GM18526 (cell line): ENCODE data around the gene ATXN7L3.

Experiments
- POLR2A ChIP-seq: IDR thresholded peaks from 3 replicates; pipeline ENCODE4 v1.6.1; 2011; ENCODE audit not compliant: insufficient read length; ENCODE audit errors: extremely low read depth

The ATXN7L3 gene

GRCh38 chr17:44176671-44177501, 22.8 kb downstream of the ATXN7L3 start:
- no peak for TF ChIP-seq POLR2A

DNA sequence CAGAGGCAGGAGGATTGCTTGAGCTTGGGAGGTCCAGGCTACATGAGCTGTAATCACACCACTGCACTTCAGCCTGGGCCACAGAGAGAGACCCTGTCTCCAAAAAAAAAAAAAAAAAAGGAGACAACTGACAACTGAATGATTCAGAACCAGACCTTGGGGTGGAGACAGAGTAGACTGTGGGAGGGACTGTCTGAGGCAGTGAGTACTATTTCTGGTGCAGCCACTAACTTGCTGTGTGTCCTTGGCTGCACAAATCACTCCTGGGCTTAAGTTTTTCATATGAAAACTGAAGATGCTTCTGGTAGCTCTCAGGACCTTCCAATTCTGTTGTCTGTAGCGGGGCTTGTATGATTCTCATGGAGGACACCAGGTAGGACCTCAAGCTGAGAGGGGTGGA, 23.4 kb downstream of the ATXN7L3 start:
- no peak for TF ChIP-seq POLR2A

GRCh38 chr17:44174427-44174826, 25.3 kb downstream of the ATXN7L3 start:
- TF ChIP-seq POLR2A: no peak

DNA sequence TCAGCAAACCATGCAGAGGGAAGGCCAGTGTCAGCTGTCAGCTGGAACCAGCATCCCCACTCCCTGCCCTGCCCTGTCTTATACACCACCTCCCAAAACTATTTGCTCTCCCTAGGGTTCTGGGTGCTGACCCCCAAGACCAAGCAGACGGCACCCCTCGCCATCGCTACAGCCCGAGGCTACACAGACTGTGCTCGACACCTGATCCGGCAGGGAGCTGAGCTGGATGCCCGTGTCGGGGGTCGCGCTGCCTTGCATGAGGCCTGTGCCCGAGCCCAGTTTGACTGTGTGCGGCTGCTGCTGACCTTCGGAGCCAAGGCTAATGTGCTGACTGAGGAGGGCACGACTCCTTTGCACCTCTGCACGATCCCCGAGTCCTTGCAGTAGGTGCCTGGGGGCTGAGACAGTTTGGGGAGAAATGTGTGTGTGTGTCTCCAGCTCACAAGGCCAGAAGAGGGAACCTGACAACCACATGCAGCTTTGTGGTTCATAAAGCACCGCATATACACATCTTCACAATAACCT, 27.7 kb downstream of the ATXN7L3 start:
- TF ChIP-seq POLR2A: no peak

- no peak for TF ChIP-seq POLR2A
Observed at GRCh38 chr17:44170499-44171201, 29.0 kb downstream of the ATXN7L3 start, which contains the start of gene ASB16. ASB16 (plus strand) TSS chr17:44170704; CDS start chr17:44170790, 86 bp downstream.

- no peak for TF ChIP-seq POLR2A
Observed at GRCh38 chr17:44170135-44170498, 29.6 kb downstream of the ATXN7L3 start.

DNA sequence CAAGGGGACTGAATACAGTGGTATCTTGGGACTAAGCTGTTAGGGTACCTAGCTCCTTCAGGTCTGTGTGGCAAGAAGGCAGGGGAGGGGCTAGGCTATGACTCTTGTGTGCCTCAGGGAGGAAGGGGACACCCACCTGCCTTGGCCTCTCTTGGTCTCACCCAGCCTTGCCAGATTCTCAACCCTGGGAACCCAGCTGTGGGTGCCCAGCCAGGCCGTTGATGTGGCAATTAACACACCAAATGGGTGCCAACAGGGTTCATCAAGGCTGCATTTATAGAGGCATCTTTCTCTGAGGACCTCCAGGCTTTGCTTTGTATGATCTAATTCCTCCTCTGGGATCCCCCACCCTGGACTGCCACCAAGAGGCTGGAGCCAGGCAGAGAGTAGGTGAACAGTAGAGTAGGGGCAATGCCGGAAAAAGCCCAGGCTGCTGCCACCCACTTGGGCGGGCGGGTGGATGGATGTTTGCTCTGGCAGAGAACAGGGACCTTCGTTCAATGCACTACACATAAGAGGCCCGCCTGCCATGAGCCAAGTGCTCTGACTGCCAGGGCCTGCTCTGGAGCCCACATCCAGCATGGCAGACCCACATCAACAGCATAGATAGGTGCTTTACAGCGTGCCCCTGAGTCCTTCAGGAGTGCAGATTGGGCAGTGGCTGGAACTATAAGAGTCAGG, 32.4 kb downstream of the ATXN7L3 start:
- TF ChIP-seq POLR2A: no peak

- no peak for TF ChIP-seq POLR2A
Observed at GRCh38 chr17:44164476-44164875, 35.2 kb downstream of the ATXN7L3 start.

DNA sequence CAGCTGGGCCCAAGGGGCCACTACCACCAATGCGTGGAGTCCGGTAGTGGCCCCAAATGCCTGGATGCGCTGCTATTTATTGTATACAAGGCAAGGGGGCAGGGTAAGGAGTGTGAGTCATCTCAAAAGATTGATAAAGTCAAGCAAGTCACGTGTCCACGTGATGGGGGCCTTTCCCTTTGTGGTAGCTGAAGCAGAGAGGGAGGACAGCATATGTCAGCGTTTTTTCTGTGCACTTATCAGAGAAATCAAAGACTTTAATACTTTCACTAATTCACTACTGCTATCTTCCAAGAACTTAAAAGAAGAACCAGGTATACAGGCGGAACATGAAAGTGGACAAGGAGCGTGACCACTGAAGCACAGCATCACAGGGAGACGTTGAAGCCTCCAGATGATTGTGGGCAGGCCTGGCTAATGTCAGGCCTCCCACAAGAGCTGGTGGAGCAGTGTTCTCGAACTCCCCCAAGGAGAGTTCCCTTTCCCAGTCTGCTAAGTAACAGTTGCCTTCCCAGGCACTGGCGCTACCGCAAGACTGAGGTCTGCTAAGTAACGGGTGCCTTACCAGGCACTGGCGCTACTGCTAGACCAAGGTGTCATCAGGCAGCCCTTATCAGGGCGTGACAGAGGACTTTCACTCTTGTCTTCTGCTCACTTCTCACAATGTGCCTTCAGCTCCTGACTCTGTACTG, 40.0 kb downstream of the ATXN7L3 start:
- TF ChIP-seq POLR2A: no peak

DNA sequence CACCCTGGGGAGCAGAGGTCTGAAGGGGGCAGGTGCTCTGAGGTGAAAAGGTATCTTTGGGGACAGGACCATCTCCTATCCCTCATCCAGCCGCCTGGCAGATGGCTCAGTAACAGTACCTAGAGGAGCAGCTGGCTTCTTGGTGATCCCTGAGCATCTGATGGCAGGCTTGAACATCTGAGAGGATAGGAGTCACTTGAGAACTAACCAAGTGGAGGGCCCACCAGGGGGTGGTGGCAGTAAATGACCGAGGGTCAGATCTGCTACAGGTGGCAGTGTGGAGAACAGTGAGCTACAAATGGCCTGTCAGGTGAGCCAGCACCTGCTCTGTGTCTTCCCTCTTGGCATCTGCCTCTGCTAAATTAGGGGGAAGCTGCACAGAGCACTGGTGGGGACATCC, 44.2 kb downstream of the ATXN7L3 start:
- TF ChIP-seq POLR2A: no peak

DNA sequence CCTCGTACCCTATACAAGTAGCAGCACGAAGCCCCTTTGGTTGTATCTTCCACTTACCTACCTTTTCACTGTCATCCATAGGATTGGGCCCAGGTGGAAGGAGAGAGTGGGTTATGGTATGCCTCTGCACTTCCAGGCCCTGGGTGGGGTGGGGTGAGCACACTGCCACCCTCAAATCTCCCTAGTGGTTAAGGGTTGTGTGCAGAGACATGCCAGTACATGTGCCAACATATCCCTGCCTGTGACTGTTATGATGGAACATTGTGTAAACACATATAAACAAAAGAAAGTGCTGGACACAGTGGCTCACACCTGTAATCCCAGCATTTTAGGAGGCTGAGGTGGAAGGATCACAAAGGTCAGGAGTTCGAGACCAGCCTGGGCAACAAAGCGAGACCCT, 46.8 kb downstream of the ATXN7L3 start:
- no peak for TF ChIP-seq POLR2A

GRCh38 chr17:44149750-44150329, 49.8 kb downstream of the ATXN7L3 start:
- TF ChIP-seq POLR2A: no peak

DNA sequence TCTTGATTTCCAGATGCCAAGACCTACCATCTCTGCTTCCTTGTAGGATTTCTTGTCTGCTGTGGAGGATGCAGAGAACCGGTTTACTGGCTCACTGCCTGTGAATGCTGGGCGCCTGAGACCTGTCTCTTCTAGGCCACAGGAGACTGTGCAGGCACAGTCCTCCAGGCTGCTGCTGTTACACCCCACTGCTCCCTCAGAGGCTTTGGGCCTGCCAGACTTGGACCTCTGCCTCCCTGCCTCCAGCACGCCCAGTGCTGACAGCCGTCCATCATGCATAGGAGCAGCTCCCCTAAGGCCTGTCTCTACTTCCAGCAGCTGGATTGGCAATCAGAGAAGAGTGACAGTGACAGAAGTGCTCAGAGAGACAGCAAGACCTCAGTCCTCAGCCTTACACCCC, 51.9 kb downstream of the ATXN7L3 start:
- no peak for TF ChIP-seq POLR2A
